GM19099 (cell line): ENCODE measurements around the gene CCDC185.

Source experiments
- POLR2A ChIP-seq: IDR thresholded peaks from 3 replicates; pipeline ENCODE4 v1.6.1; 2011; ENCODE audit warnings: low read depth; ENCODE audit not compliant: insufficient read length; ENCODE audit errors: extremely low read depth

CCDC185 gene

GRCh38 chr1:223363856-223364684 is 29.1 kb upstream of the CCDC185 start, which contains the start of gene SUSD4:
Gene SUSD4 (minus strand): TSS chr1:223364176. CDS start chr1:223363425, 751 bp downstream.
- no peak for TF ChIP-seq POLR2A

GRCh38 chr1:223364685-223365382 is 28.4 kb upstream of the CCDC185 start:
- no peak for TF ChIP-seq POLR2A

GRCh38 chr1:223374064-223374610 is 19.1 kb upstream of the CCDC185 start:
- TF ChIP-seq POLR2A: no peak

- TF ChIP-seq POLR2A: no peak
These were observed 14.5 kb upstream of the CCDC185 start for GRCh38 chr1:223378754-223379153.

- no peak for TF ChIP-seq POLR2A
These were observed 7.2 kb upstream of the CCDC185 start for GRCh38 chr1:223386013-223386412.

- TF ChIP-seq POLR2A: no peak
These were observed 2.6 kb upstream of the CCDC185 start for GRCh38 chr1:223390618-223391017.

GRCh38 chr1:223394242-223394641 is 1.0 kb downstream of the CCDC185 start:
- TF ChIP-seq POLR2A: no peak

GRCh38 chr1:223394706-223395105 is 1.5 kb downstream of the CCDC185 start:
- TF ChIP-seq POLR2A: no peak

GRCh38 chr1:223401873-223402789 is 8.9 kb downstream of the CCDC185 start:
- no peak for TF ChIP-seq POLR2A

- TF ChIP-seq POLR2A: no peak
These were observed 9.6 kb downstream of the CCDC185 start for GRCh38 chr1:223402790-223403142.

GRCh38 chr1:223403184-223403815 is 10.1 kb downstream of the CCDC185 start:
- TF ChIP-seq POLR2A: no peak

GRCh38 chr1:223405507-223405906 is 12.3 kb downstream of the CCDC185 start:
- no peak for TF ChIP-seq POLR2A

GRCh38 chr1:223410036-223410435 is 16.8 kb downstream of the CCDC185 start:
- TF ChIP-seq POLR2A: no peak

- no peak for TF ChIP-seq POLR2A
These were observed 18.1 kb downstream of the CCDC185 start for GRCh38 chr1:223411309-223411708.
